Activated B cell treated with CpG ODN at 0.5 μM for 24 hours (primary cell): ENCODE data around the gene TMBIM4. TPM values are rescaled to one million over a fixed set of nuclear protein-coding genes. Genes with fewer than 3 reads are reported as not detected.

Experiments used
- ATAC-seq: fragments of 200-7000 bp; cut with Tn5 transposase; one replicate; pipeline ENCODE4 v1.10.0; 2021; ENCODE audit warnings: low read depth, mild to moderate bottlenecking, moderate library complexity
- CTCF ChIA-PET: fragments of 350-600 bp; sonication (Branson Sonifier 250); formaldehyde crosslinking; loops from one replicate; lab custom pipeline; 2021; ENCODE audit warnings: antibody characterized with exemption; lab: Charles Lee
- POLR2A ChIA-PET: fragments of 350-600 bp; sonication (Branson Sonifier 250); formaldehyde crosslinking; loops from one replicate; lab custom pipeline; 2021; ENCODE audit warnings: antibody characterized with exemption; lab: Charles Lee
- DNase-seq: peaks from one replicate; pipeline ENCODE4 v3.0.0; 2022
- H3K27ac Mint-ChIP-seq: one replicate; pipeline ENCODE4 v1.8.0; 2020; ENCODE audit warnings: mixed read lengths
- H3K27me3 Mint-ChIP-seq: one replicate; pipeline ENCODE4 v1.8.0; 2021; ENCODE audit warnings: mixed read lengths
- H3K36me3 Mint-ChIP-seq: one replicate; pipeline ENCODE4 v1.8.0; 2021; ENCODE audit warnings: low read depth, mixed read lengths
- H3K4me1 Mint-ChIP-seq: one replicate; pipeline ENCODE4 v1.8.0; 2021; ENCODE audit warnings: mixed read lengths
- H3K4me3 Mint-ChIP-seq: one replicate; pipeline ENCODE4 v1.8.0; 2020; ENCODE audit warnings: mild to moderate bottlenecking, mixed read lengths
- H3K9me3 Mint-ChIP-seq: one replicate; pipeline ENCODE4 v1.8.0; 2020; ENCODE audit warnings: mixed read lengths
- CTCF ChIP-seq: fragments of 200-600 bp; IDR thresholded peaks from one replicate; pipeline ENCODE4 v1.8.0; 2022; ENCODE audit warnings: antibody characterized with exemption, mild to moderate bottlenecking
- intact Hi-C: fragments of 100-400 bp; cut with micrococcal nuclease; formaldehyde crosslinking; loops from one replicate; pipeline ENCODE4 v1.15.1; 2024
- total RNA-seq: library from RNA; stranded (reverse); gene quantifications from 2 replicates; pipeline ENCODE4 v1.2.3, GENCODE V29; 2022

The TMBIM4 gene
- total RNA-seq, 1 donor from 2014 or later = 93.5 TPM

GRCh38 chr12:66092559-66093269 lies 77.1 kb downstream of the TMBIM4 start:
- Mint-ChIP-seq H3K36me3 (no peaks in the 10 kb centered on the region), H3K9me3 (peaks cover 4% of the 10 kb centered on the region), H3K4me1 (peaks cover 3% of the 10 kb centered on the region), H3K4me3 (no peak overlapping the region), H3K27me3 (peaks cover 10% of the 10 kb centered on the region), H3K27ac (no peak overlapping the region)
- no peak for TF ChIP-seq CTCF
- ATAC-seq (no peak), DNase-seq (no peak)
- ChIA-PET POLR2A (no interaction called here), CTCF (no interaction called here)
- intact Hi-C loops = no loop called here

GRCh38 chr12:66090157-66090556 lies 79.6 kb downstream of the TMBIM4 start:
- ATAC-seq (no peak), DNase-seq (no peak)
- Mint-ChIP-seq H3K27me3 (peaks cover 15% of the 10 kb centered on the region), H3K36me3 (no peaks in the 10 kb centered on the region), H3K27ac (no peak overlapping the region), H3K4me3 (no peak overlapping the region), H3K4me1 (peaks cover 3% of the 10 kb centered on the region), H3K9me3 (peaks cover 2% of the 10 kb centered on the region)
- TF ChIP-seq CTCF = no peak
- intact Hi-C loops = no loop called here
- ChIA-PET POLR2A (no interaction called here), CTCF (interaction anchor here (2.5 kb wide), 1 partner anchor 1200 kb away, joined by 10 read pairs; no protein-coding TSS in a partner anchor)

- Mint-ChIP-seq H3K4me1 (peaks cover under 1% of the 10 kb centered on the region), H3K27me3 (peaks cover 15% of the 10 kb centered on the region), H3K27ac (no peak overlapping the region), H3K36me3 (no peaks in the 10 kb centered on the region), H3K4me3 (no peak overlapping the region), H3K9me3 (peaks cover 2% of the 10 kb centered on the region)
- CTCF ChIA-PET = interaction anchor here (0.6 to 1.4 kb wide), 2 partner anchors 1194 to 1196 kb away, joined by 3 to 7 read pairs; no protein-coding TSS in a partner anchor
- no peak for TF ChIP-seq CTCF
- peak; percentile 49 for ATAC-seq
- intact Hi-C loops = loop anchor here (1.0 to 5.0 kb wide), 3 partner anchors 531 to 1196 kb away; no protein-coding TSS in a partner anchor
- POLR2A ChIA-PET = interaction anchor here (0.7 kb wide), 1 partner anchor 82 kb away, joined by 4 read pairs; the partner anchor contains the start of gene TMBIM4
- DNase-seq = no peak
These were observed 82.3 kb downstream of the TMBIM4 start for GRCh38 chr12:66087365-66087943.

GRCh38 chr12:66085998-66086397 lies 83.8 kb downstream of the TMBIM4 start:
- intact Hi-C loops = loop anchor here (5.0 kb wide), 1 partner anchor 779 kb away; no protein-coding TSS in a partner anchor
- ATAC-seq (no peak), DNase-seq (no peak)
- Mint-ChIP-seq H3K4me1 (no peaks in the 10 kb centered on the region), H3K27me3 (peaks cover 13% of the 10 kb centered on the region), H3K4me3 (no peak overlapping the region), H3K36me3 (no peaks in the 10 kb centered on the region), H3K9me3 (peaks cover 2% of the 10 kb centered on the region), H3K27ac (no peak overlapping the region)
- ChIA-PET CTCF (interaction anchor here (1.0 kb wide), 1 partner anchor 529 kb away, joined by 3 read pairs; no protein-coding TSS in a partner anchor), POLR2A (no interaction called here)
- TF ChIP-seq CTCF = no peak

Other genes starting within 250 kb of the TMBIM4 start
- 29.5 and 35.5 TPM in 2 replicates for gene LLPH, start 39.2 kb downstream of the TMBIM4 start, total RNA-seq
- gene IRAK3, start 19.2 kb upstream of the TMBIM4 start, total RNA-seq = 5.6 and 6.6 TPM in 2 replicates
- gene HELB, start 132.5 kb upstream of the TMBIM4 start, total RNA-seq = 4.7 and 7.2 TPM in 2 replicates